GM19455 (cell line): Measurements from ENCODE around the gene MLXIP.

Experiments
- ATAC-seq: cut with Tn5 transposase; IDR thresholded peaks from one replicate; pipeline ENCODE4 v1.9.1; 2021; ENCODE audit not compliant: unreplicated experiment

The MLXIP gene

GRCh38 chr12:122079033-122079531 is 526 bp downstream of the MLXIP start:
- peak; percentile 29 for ATAC-seq

- no peak for ATAC-seq
Measured at GRCh38 chr12:122079532-122080081, 1.1 kb downstream of the MLXIP start.

- no peak for ATAC-seq
Measured at GRCh38 chr12:122080149-122081082, 1.9 kb downstream of the MLXIP start.

DNA sequence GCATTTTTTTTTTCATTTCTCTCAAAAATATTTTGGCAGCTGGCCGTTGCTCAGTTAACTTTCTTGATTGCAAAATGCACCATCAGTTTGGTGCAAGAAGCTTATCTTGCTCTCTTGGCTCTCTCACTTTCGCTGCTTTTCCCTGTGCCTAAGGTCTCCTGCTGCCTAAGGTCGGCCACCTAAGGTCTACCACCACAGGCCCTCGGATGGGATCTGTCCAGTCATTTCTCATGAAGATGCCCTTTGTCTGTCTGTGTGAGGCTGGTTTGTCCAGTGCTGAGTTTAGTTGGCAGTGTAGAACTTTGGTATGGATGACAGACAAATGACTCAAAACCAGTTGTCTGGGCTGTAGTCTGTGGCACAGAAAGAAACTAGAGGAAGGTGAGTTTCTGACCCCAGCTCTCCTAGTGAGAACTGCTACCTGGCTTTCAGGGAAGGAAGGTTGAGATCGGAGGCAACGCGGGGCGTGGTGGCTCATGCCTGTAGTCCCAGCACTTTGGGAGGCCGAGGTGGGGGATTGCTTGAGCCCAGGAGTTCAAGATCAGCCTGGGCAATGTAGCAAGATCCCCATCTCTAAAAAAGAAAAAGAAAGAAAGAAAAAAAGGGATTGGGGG is 2.6 kb downstream of the MLXIP start:
- ATAC-seq, result no peak

GRCh38 chr12:122081697-122082221 is 3.2 kb downstream of the MLXIP start:
- no peak for ATAC-seq

- no peak for ATAC-seq
Measured at GRCh38 chr12:122082621-122083356, 4.2 kb downstream of the MLXIP start.

- no peak for ATAC-seq
Measured at GRCh38 chr12:122084857-122085405, 6.4 kb downstream of the MLXIP start.

- ATAC-seq, result no peak
Measured at GRCh38 chr12:122085591-122085990, 7.0 kb downstream of the MLXIP start.

GRCh38 chr12:122086116-122086515 is 7.6 kb downstream of the MLXIP start:
- no peak for ATAC-seq

DNA sequence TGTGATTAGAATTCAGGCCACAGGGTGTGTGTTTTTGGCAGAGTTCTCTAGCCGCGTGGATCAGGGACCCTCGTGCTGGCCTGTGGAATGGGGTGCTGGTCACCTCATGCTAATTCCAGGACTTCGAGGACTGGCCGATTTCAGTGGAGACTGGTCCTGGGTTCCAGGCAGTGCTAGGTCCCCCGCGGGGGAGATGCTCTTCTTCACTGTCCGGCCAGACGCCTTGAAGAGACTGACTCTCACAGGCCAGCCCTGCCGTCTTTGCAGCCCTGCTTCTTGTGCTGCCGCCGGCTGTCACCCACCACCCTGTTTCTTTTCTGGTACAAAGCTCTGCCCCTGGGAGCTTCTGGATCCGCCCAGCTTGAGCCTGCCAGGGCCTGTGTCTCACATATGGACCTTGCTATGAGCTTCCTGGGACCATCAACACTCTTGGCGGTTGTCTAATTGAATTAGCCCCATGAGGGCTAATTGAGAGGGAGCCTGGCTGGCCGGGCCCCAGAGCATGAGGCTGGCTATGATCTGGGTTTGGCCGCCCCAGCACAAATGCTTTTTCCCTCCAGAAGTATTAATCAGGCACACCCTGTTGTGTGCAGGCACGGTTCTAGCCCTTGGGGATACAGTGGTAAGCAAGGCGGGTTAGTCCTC is 8.2 kb downstream of the MLXIP start:
- no peak for ATAC-seq

- ATAC-seq, result no peak
Measured at GRCh38 chr12:122087431-122088178, 9.0 kb downstream of the MLXIP start.

GRCh38 chr12:122088179-122088810 is 9.7 kb downstream of the MLXIP start:
- no peak for ATAC-seq

- no peak for ATAC-seq
Measured at GRCh38 chr12:122089077-122089476, 10.5 kb downstream of the MLXIP start.

DNA sequence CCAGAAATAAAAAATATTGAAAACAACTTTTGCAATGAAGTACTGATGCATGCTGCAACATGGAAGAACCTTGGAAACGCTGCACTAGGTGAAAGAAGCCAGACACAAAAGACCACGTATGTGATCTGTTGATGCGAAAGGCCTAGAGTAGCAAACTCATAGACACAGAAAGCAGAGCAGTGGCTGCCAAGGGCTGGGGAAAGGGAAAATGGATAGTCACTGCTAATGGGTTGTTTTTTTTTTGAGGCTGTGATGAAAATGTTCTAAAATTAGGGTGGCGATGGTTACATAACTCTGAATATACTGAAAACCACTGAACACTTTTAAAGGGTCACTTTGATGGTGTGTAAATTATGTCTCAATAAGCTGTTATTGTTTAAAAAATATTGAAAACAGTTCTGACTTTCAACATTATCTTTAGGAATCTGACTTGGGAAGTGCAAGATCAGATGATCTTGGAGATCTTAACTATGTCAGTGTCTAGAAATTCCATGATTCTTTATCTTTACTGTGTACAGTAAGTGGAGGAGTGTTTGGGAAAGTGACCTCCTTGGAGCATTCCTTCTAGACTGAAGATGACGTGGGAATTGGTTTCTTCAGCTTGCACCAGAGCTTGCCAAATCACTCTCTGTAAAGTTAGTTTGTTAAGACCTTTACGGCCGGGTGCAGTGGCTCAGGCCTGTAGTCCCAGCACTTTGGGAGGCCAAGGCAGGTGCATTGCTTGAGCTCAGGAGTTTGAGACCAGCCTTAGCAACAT is 12.4 kb downstream of the MLXIP start:
- no peak for ATAC-seq

DNA sequence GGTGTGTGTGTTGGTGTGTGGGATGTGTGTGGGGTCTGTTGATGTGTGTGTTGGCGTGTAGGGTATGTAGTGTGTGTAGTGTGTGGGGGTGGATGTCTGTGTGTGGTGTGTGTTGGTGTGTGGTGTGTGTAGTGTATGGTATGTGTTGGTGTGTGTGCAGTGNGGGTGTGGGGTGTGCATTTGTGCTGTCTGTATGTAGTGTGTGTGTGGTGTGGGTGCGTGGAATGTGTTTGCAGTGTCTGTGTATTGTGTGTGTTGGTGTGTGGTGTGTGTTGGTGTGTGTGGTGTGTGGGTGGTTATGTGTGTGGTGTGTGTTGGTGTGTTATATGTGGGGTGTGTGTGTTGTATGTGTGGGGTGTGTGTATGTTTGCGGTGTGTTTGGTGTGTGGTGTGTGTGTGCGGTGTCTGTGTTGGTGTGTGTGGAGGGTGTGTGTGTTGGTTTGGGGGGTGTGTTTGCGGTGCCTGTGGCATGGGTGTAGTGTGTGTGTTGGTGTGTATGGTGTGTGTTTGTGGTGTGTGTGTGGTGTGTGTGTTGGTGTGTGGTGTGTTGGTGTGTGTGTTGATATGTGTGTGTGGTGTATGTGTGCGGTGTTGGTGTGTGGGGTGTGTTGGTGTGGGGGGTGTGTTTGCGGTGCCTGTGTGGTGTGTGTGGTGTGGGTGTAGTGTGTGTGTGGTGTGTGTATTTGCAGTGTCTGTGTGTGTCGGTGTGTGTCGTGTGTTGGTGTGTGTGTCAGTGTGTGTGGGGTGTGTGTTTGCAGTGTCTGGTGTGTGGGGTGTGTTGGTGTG is 14.7 kb downstream of the MLXIP start:
- no peak for ATAC-seq

DNA sequence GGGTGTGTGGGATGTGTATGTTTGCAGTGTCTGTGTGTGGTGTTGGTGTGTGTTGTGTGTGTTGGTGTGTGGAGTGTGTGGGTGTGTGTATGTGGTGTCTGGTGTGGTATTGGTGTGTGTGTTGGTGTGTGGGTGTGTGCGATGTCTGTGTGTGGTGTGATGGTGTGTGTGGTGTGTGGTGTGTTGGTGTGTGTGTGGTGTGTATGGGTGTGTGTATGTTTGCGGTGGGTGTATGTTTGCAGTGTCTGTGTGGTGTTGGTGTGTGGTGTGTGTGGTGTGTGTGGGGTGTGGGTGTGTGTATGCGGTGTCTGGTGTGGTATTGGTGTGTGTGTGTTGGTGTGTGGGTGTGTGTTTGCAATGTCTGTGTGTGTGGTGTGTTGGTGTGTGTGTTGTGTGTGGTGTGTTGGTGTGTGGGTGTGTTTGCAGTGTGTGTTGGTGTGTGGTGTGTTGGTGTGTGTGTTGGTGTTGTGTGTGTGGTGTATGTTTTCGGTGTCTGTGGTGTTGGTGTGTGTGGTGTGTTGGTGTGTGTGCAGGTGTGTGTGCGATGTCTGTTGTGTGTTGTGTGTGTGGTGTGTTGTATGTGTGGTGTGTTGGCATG is 15.7 kb downstream of the MLXIP start:
- no peak for ATAC-seq
